BE2C (cell line): ENCODE data around the gene CTCFL.

Experiments
- DNase-seq: peaks from one replicate; pipeline ENCODE4 v3.0.0-alpha.2; 2020
- H3K27me3 ChIP-seq: fragments of 250-450 bp; sonication (Bioruptor Pico); 2 replicates; pipeline ENCODE4 v1.5.1; 2020; ENCODE audit warnings: mild to moderate bottlenecking
- H3K36me3 ChIP-seq: fragments of 250-450 bp; sonication (Bioruptor Pico); 2 replicates; pipeline ENCODE4 v1.5.1; 2020; ENCODE audit warnings: mild to moderate bottlenecking
- H3K4me1 ChIP-seq: fragments of 250-450 bp; sonication (Bioruptor Pico); 2 replicates; pipeline ENCODE4 v1.5.1; 2020
- H3K4me3 ChIP-seq: 2 replicates; pipeline ENCODE4 v1.5.1; 2011; ENCODE audit warnings: low read depth, low read length
- H3K9me3 ChIP-seq: fragments of 250-450 bp; sonication (Bioruptor Pico); 2 replicates; pipeline ENCODE4 v1.5.1; 2020
- CTCF ChIP-seq: IDR thresholded peaks from 2 replicates; pipeline ENCODE4 v1.5.1; 2012; ENCODE audit warnings: mild to moderate bottlenecking, low read depth, low read length

CTCFL gene

GRCh38 chr20:57448764-57449354 lies 76.1 kb downstream of the CTCFL start:
- no peaks in the 10 kb centered on the region for H3K4me1 ChIP-seq
- H3K27me3 ChIP-seq, result no peaks in the 10 kb centered on the region
- H3K9me3 ChIP-seq, result no peaks in the 10 kb centered on the region
- no peaks in the 10 kb centered on the region for H3K36me3 ChIP-seq
- no peak for TF ChIP-seq CTCF
- no peak for DNase-seq
- no peak overlapping the region for H3K4me3 ChIP-seq
